Activated CD4-positive, alpha-beta T cell treated with anti-CD3 and anti-CD28 coated beads for 4 hours (primary cell): ENCODE results near the gene ZIC1.

Experiments
- DNase-seq, 2 donors: peaks; one replicate each; pipeline ENCODE4 v3.0.0-alpha.2; 2020

The ZIC1 gene

DNA sequence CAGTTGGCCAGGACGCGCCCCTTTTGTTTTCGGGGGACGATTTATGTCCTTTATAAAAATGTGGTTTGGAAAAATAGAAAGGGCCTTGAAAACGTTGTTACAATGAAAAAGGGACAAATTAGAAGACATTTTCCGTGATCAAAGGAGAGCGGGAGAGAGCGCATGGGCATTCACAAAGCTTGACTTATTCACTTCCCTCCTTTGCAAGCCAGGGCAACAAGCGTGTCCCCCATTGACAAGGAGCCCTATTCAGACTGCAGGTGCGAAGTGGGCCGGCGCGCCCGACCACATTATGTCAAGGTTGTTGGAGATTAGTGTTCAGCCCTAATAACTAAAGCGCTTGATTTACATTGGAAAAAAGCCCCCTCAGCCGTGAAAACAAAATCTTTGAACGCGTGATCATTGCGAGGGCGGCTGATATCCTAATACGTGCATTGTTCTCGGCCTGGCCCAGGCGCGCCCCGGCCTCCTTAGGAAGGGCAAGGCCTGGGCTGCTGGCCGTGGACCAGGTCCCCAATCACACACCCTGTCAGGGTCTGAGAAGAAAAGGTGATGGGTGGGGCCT is 28.7 kb upstream of the ZIC1 start:
- DNase-seq, result no peak

DNA sequence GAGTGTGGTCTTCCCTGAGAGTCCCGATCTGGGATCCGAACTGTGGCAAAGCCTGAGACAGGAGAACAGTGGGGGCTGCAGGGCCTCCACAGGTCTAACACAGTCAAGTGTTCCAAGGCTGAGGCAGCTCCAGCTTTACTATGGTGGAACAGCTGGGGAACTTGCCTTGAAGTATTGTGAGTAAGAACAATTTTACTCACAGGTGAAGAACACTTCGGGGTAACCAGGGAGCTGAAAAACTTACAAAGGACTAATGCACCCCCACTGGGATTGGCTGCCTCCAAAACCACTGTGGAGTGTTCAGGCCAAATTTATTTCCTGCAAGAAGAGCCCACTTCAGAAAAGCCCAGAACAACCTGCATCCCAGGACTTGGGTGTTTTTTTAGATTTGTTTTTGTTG is 28.2 kb upstream of the ZIC1 start:
- no peak for DNase-seq

DNA sequence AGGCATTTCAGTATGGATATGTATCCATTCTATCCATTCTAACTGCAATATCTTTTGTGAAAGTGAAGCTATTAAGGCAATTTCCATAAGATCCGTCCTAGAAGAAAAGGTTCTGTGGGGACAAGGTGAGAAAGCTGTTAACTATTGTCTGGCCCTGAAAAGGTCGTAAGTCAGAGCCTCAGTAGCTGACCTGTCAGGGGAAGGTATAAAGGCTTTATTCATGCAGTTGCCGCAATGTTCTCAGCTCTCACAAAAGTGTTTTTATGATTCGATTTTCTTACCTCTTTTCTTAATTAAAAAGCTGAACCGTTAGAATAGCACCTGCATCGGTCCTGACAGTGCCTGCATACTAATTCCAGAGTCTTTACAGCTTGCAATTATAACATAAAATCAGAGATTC is 27.6 kb upstream of the ZIC1 start:
- DNase-seq, result no peak

DNA sequence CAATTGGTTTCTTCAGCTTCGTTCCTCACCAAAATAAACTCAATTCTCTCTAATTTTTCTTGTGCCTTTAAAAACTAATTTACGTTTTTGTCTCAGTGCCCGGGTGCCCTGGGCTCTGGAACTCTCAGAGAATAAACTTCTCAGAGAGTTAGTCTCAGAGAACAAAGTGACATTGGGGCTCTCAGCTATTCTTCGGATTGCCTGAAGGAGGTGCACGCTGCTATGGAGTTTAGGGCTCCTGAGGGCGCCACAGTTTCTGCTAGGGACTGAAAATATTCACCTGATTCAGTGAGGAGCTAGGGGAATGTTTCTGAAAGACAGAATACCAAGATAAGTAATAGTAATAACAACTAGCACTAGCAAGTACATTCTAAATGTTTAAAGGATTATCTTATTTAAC is 25.5 kb upstream of the ZIC1 start:
- DNase-seq, result no peak

DNA sequence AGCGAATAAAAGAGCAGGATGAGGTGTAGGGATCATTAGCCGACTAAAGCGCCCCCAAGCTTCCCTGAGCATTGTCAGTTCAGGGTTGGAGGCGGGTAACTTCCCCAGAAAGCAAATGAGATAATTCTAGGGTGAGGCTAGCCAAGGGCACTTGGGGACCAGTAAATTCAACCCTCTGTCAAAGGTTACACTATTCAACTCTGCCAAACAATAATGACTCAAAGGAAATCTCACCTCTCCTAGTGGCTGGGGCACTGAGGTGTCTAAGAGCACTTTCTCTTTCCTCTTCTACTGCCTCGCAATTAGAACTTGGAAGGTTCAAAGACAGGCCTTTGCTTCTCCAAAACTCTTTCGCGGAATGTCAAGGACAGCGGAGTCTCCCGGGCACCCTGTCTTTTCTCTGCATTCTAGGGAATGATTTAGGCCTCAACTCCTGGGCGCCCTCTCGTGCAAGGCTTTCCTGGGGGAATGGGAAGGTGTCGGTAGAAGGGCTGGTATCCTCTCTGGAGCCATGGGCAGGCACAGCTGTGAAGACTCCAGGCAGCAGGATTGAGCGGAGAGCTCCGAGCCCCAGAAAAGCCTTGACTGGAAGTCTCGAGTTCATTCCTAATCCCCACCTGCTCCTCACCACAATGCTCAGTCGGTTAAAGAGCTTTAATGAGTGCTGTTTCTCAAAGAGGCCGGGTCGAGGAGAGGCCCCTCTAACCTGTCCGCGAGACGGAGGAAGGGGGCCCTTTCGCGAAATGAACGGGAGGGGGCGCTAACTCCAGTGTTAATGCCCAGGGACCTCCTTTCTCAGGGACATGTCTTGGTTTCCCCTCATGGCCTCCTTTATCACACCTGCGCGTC is 24.7 kb upstream of the ZIC1 start:
- no peak for DNase-seq

DNA sequence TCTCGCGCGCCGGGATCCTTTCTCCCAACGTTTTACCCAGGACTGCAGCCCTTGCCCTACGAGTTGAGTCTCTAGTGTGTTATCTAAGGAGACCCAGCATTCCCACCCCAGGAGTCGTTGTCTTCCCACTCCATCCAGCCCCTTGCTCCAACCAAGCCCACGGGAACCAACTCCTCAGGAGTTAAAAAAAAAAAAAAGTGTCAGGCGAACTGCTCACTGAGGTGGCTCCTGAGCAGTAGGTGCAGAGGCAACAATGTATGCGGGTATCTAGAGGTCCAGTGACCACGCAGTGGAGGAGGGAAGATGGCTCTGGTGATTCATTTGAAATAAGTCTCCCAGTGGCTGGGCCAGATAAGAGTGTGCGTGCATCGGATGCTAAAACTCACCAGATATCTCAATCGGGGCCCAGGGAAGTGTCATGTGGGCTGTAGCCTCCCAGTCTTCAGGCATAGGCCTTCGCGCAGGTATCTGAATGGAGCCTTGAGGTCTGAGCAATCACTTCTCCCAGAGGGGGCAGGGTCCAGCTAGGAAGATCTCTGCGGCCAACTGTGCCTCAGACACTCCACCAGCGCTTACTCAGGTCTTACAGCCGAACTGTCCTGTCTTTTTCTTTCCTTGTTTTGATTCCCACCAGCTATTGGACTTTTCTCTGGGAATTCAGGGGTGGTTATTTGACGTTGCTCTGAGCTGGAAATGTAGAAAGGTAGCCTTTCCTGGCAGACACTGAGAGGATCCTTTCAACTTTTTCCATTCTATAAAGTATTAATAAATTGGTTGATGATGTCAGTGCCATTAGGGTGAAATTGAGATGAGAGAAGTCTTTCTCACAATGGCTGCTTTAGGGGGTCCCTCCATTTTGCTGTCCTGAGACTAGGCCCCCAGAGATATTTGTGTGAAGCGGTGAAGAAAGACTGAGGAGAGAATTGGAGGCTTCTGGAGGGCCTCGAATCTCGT is 23.8 kb upstream of the ZIC1 start:
- DNase-seq, result no peak

DNA sequence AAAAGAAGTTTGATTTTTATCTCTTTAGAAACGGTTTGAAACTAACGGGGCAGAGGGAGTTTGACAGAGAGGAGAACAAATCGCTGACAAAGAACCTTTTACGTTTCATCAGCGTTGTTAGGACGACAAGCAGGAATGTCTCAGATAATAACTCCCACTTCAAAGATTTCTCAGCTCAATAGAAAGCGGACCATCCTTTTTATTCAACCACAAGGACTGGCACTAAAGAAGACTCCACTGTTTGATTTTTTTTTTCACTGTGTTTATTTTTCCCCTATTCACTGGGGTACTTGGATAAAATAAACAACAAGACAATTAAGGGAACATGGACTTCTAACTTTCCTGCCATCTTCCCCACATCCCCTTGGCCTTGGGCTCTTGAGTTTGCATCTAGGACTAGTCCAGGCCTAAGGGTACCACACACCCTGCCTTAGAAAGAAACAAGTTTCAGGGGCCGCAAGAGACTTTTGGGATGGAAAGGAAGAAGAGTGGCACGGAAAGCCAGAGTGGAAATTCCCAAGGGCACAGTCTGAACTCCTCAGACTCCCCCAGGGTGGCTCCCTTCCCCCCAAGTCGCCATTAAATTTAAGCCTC is 21.8 kb upstream of the ZIC1 start:
- DNase-seq, result no peak

DNA sequence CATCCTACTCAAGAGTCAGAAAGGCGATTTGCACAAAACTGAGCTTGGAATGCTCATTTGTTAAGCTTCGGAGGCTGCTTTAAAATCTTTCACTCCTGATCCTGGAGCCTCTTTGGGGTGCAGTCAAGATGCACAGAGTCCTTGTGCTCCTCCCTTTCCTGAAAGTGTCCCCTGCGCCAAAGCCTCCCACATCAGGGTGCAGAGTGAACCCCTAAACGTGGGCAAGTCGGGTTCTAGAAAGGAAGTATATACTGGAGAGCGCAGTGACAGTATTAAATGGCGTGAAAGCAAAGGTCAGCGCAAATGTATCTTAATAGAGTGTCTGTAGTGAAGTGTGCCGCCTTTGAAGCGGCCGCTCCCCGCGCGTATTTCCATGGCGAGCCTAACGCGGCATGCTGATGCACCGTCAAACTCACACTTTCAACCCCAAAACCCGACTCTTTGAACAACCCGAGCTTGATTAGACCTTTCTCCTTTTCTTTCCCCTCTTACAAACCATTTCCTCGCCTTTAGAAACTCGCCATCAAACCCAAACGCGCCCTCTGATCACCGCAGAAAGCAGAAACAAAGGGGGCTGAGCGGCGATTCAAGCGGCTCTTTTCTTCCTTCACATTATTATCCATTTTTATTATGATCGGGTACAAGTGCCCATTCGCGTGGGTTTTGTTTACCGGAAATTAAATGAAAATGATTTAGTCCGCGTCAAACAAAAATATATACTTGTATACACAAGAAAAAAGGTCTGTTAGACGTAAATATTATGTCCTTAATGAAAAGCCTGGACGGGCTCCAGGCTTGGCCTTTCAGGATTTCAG is 21.1 kb upstream of the ZIC1 start:
- DNase-seq, result no peak

DNA sequence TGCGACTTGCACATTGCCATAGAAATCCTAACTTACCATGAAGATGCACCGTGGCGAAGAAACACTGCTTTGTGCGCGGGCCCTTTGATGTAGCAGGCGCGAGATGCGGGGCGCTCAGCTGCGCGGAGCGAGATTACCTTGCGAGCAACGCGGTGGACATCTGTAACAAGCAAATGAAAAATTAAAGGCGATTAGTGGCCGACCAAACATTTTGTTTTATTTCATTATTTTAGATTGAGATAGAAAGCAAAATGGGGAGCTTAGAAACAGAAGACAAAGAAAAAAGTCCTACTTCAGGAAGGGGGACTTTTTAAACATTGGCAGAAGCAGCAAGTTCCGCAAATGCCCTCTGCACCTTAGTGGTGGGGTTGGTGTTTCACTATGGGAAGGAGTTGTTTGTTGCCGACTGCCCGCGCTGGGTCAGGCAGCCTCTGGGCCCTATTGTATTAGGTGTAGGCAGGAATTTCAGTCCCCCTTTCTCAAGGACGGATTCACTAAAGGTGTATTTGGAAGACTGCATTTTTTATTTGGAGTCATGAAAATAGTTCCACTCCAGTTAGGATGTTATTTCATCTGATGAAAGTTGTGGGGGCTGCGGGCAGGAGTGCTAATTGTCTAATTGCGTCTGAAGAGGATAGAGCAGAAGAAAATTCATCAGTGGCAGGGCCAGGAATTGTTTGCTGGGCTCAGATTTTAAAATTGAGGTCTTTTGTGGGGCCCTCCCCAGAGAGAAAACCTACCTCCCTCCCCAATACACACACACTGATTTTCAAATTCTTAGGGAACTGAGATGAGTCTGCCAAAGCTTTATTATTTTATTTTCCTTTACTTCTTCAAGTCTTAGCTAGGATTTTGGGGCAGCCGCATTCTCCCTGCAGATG is 20.2 kb upstream of the ZIC1 start:
- DNase-seq, result no peak

DNA sequence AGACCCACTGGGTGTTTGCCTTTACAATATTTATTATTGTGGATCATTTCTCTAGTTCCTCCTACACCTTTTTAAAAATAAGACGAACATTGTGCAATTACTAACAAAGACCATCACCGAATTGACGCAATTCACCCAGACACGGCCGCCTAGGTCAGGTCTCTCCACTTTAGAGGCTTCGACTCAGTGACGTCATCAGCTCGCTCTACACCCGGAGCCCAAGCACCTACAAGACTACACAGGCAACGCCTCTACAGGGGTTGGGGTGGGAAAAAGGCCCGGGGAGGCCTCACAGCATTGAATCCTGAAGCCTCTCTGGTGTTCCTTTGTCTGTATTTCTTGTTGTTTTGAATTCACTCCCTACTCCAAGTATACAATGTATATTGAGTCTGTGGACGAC is 19.4 kb upstream of the ZIC1 start:
- no peak for DNase-seq

DNA sequence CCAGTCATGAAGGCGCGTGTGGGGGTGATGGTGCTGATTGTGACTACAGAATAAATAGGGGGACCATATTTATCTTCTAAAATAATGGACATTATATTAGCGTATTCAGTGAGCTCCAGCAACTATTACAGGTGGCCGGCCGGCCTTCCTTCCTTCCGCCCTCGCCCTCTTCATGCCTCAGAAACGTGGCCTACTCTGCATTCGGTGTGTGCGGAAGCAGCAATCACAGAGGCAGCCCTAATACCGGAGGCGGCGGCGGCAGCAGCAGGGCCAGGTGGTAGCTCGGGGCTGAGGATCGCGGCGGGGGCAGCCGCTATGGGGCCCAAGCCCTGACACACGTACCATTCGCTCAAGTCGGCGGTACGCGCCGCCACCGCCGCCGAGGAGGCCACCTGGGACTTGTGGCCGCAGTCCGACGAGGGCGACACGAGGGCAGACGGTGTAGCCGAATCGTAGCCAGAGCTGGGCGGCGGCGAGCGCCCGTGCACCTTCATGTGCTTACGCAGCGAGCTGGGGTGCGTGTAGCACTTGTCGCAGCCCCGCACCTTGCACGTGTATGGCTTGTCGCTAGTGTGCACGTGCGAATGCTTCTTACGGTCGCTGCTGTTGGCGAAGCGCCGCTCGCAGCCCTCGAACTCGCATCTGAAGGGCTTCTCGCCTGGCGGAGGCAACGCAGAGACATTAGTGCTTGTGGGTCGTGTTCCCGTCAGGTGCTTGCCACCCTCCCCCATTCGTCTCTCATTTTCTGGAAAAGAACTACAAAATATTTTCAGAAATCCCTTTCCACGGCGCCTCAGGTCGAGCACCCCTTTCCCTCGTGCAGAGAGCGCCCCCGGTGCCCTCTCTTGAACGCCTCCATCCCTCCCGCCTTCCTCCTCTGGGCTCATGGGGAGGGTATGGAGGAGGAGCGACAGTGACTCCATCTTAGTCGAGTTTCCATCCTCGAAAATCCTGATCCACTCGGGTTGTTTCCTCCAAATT is 18.3 kb upstream of the ZIC1 start:
- DNase-seq, result no peak

DNA sequence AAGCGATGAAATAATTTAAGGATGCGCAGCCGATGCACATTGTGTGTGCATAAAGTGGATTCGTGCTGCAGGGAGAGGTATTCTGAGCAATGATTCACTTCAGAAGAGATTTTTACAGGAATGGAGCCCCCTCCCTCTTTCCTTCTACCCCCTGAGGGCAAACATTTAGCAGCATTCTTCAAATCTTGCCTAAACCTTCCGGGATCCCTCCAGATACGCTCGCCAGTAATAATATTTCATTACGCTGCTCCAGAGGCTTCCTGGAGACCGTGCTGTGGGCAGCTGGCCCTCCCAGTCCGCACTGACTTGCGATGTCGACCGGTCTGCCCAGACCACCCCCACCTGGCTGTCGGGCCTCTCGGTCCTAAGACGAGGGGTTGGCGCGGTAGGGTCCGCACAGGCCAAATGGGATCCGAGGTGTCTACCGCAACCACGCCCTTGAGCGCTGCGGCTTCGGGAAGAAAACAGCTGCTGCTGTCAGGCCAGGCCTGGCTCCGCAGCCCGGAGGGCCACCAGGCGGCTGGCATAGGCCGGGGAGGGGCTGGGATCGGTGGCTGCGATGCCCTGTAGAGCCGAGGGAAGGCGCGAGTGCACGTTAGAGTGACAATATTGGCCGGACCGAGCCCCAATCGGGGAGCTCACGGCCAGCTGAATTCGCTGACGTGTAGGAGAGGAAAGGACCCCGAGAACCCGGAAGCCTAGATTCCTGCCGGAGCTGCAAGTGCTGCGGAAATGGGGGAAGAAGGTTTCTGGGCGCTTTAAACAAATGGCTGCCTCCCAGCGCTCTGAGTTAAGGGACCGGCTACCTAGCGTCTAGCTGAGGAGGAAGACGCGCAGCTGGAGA is 17.2 kb upstream of the ZIC1 start:
- DNase-seq, result no peak

DNA sequence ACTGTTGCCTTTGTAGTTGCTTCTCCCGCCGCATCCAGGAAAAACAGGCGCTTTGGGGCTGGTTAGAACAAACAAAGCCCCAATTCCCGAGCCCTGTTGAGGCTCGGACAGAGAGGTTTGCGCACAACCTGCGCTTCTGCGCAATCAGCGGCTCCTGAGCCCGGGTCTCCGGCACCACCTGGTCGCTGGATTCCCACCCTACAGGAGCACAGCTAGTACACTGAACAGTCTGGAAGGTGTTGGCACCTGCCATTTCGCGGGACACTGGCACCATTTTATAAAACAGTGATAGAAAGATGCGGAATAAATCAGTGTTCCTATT is 16.6 kb upstream of the ZIC1 start:
- no peak for DNase-seq

DNA sequence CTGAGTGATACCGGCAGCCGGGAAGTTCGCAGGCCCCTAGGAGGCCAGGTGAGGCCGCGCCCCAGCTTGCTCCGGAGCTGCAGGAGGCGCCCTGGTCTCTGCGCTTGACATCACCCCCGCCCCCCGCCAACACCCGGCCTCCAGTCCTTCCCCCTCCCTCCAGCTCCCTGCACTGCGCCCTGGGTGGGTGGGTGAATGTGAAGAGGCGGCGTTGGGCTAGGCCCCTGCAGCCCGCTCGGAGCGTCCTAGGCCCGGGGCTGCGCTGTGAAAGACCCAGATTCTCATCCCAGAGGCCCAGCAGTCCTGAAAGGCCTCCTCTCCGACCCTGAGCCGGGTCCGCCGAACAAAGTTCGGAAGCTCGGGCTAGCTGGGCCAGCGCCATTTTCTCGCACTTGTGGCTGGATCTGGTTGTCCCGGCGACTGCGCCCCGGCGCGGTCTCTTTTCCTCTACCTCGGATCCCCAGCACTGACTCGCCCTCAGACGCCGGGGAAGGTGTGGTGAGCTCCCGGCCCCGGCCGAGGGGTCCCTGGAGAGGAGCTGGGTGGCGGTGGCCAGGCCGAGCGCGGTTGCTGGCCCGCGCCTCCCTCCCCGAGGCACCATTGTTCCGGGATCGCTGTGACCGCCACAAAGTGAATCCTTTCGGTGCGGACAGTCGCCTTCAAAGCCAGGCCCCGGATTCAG is 15.8 kb upstream of the ZIC1 start:
- no peak for DNase-seq

DNA sequence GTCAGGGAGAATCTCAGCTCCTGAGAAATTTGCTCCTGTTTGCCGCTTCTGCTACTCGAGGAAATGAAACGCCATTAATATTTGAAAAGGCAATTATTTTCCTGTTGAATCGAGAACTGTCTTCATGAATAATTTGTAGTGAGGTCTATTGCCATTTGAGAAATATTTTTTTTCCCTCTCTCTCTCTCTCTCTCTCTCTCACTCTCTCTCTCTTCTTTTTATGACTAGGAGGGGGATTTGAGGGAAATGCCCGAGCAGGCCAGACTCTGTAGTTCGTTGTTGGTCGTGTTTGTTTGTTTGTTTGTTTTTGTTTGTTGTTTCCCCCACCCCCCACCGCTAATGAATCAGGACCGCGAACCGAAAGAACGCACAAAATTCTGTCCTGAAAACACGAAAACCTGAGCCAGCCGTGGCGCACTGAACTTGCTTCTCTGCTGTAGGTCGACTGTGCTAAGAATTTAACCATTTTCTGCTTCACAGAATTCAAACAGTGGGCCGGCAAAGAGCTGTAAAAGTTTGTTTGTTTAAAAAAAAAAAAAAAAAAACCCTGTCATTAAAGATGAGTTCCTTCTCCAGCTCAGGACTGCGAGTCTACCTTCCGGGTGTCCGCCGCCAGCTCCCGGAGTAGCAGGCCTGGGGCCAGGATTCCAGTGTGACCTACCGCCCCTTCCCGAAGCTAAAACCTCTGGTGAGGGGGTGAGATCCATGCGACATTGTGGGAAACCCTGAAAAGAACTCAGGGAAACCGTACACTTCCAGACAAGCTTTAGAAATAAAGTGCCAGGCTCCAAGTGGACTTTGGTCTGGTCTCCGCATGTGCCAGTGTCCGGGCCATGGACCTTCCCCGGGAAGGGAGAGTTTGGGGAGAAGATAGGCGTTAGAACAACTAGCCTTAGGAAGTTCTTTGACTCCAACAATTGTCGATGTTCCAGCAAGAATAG is 15.0 kb upstream of the ZIC1 start:
- no peak for DNase-seq

DNA sequence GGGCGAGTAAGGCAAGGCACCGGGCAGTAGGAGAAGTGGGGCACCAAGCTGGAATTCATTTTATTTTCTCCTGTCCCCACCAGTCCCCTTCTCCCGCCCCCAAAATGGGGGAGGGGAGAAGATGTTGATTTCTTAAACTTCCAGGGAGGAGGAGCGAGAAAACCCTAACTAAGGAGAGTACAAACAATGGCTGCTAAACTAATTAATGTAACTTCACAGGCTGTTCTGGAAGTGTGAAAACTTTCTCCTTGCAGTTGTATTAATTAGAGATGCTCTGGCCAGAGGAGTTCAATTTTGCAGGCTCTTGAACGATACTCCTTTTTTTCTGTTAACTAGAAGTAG is 14.3 kb upstream of the ZIC1 start:
- no peak for DNase-seq

DNA sequence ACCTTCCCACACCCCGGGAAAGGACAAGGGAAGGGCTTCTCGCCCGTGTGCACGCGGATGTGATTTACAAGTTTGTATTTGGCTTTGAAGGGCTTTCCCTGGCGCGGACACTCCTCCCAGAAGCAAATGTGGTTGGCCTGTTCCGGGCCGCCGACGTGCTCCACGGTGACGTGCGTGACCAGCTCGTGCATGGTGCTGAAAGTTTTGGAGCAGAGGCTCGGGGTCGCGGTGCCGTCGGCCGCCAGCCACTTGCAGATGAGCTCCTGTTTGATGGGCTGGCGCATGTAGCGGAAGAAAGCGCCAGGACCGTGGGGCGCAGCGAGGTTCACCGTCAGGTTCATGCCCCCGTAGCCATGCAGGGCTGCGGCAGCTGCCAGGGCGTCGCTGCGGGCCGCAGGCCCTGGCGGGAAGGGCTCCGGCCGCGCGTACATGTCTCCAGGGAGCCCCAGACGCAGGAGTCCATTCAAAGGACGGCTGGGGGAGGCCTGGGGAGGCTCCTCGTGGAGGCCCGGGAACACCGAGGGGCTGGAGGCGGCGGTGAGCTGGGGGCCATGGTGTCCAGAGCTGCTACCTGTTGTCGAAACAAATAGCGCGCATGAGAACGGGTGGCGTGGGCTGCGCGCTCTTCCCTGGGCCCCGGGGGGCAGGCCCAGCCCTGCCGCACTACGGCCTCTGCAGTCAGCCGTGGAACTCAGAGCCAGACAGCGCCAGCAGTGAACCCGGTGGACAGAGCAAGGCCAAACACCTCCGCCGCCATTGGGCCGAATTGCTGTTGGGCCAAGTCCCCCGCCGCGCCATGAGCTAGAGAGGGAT is 13.1 kb upstream of the ZIC1 start:
- DNase-seq, result no peak
